ENCODE data around the gene INHBB. TPM values are rescaled to one million over a fixed set of nuclear protein-coding genes. Genes with fewer than 3 reads are reported as not detected.
"Not testable (repeated sequence)": the region's sequence is repeated elsewhere in the genome, so short reads cannot be mapped to it uniquely, and the experiment has no call there.

The INHBB gene
- total RNA-seq, 1 donor from 2014 or later = 3.3 TPM

GRCh38 chr2:120315367-120316033 is 30.4 kb upstream of the INHBB start:
- FAIRE-seq (no peak), DNase-seq (ENCODE audit: low spot score in 2 of 2) (no peak)

DNA sequence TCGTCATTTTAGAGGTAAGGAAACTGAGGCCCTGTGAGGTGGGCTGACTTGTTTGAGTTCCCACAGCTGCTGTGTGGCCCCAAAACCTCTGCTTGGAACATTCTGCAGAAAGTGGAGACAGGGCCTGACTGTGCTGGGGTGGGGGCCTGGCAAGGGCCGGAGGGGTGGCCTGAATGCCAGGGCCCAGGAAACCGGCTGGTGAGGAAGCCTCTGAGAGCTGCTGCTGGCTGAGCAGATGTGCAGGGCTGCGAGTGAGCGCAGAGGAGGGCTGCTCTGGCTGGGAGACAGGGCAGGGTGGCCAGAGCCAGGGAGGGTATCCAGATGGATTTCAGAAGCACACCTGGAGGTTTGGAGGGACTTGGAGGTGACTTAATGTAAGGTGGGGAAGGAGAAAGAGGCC is 29.9 kb upstream of the INHBB start:
- no peak for DNase-seq (ENCODE audit: low spot score in 2 of 2)
- FAIRE-seq = no peak

DNA sequence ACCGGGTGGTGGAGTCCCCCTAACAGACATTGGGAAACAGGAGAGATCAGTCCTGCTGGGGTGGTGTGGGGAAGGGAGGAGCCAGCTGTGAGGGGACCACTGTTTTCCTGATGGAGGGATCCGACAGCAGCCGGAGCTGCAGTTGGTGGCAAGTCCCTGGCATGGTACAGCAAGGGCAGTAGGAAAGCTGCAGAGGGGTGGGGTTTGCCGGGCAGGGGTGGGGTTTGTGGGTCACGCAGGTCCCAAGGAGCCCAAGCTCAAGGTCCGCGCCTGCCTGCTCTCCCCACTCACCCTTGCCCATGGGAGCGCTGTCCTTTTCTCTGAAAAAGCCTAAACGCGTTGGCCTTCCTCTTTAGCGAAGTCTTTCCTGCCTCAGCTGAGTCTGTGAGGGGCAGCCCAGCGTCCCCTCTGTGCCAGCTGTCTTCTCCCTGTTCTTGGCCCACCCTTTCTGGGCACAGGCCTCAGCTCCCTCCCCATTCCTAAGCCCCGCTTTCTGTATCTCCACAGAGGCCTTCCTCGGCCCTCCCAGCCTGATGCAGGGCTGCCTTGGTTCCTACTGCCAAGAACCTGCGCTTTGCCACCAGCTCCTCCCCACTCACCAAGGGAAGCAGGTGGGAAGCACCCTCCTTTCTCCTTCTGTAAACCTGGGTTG is 29.3 kb upstream of the INHBB start:
- no peak for FAIRE-seq
- no peak for DNase-seq (ENCODE audit: low spot score in 2 of 2)

- FAIRE-seq = no peak
Observed at GRCh38 chr2:120317180-120317533, 28.8 kb upstream of the INHBB start.

DNA sequence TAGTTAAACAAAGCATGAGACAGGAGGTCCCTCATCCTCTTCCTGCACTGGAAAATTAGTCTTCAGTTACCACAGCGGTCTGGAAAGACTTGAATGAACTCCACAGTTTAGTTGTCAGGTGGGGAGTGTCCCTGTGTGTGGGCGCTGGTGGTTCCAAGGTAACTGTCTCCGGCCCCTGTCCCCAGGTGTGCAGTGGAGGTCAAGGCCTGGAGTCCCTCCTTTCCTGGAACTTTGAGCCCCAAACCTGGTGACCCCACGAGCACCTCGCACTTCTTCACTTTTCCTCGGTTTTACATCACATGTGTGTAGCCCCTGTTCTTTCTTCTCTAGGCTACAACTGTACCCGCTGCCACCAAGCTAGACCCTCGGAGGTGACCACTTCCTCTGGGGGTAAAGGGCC is 28.0 kb upstream of the INHBB start:
- FAIRE-seq (no peak), DNase-seq (ENCODE audit: low spot score in 2 of 2) (no peak)

More at GRCh38 chr2:120317180-120317533, 28.8 kb upstream of the INHBB start:
- no peak for DNase-seq (ENCODE audit: low spot score in 2 of 2)

GRCh38 chr2:120318626-120319025 is 27.3 kb upstream of the INHBB start:
- peak in 1 of 2 donors; percentile 48 for DNase-seq (ENCODE audit: low spot score in 2 of 2)

DNA sequence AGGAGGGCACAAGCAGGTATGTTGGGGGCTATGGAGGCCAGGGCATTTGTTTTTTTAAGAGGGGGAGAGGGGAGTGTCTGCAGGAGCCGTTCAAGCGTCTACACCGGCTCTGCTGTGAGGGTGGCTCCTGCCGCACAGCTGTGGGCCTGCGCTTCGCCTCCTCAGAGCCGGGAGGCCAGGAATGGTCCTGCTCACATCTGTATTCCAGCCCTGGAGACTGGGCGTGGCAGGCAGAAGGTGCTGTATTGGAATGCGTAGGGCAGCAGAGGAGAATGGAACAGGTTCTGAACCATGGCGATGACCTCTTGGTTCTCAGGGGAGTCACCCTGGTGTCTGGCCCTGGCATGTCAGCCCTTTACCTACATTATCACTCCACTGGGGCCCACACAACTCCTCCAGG is 26.8 kb upstream of the INHBB start:
- no peak for FAIRE-seq
- no peak for DNase-seq (ENCODE audit: low spot score in 2 of 2)

More at GRCh38 chr2:120318626-120319025, 27.3 kb upstream of the INHBB start:
- no peak for FAIRE-seq

DNA sequence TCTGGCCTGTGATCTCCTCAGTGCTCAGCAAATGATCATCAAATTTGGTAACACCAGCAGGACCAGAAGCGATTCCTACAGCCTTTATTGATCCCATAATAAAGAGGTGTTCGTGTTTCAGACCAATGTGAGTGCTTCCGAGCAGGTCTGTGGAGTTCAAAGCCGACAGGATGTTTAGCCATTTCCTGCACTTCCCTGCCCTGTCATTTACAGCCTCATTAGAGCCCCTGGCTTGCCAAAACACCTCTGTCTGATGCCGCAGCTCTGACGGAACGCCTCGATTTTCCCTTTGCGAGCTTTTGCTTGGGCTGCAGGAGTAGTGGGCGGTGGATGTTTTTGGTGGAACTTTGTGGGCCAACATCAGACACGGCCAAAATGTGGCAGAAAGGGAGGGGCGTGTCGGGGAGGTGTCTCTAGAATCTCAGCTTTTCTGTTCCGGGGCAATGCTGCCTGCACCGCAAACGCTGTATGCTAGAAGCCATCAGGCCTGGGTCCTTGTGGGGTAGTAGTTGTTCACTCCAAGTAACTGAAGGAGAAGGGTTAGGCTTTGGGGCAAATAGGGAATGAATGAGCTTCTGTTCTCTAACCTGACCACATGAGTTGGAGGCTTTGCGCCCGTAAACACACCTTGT is 26.1 kb upstream of the INHBB start:
- no peak for DNase-seq (ENCODE audit: low spot score in 2 of 2)
- no peak for FAIRE-seq

DNA sequence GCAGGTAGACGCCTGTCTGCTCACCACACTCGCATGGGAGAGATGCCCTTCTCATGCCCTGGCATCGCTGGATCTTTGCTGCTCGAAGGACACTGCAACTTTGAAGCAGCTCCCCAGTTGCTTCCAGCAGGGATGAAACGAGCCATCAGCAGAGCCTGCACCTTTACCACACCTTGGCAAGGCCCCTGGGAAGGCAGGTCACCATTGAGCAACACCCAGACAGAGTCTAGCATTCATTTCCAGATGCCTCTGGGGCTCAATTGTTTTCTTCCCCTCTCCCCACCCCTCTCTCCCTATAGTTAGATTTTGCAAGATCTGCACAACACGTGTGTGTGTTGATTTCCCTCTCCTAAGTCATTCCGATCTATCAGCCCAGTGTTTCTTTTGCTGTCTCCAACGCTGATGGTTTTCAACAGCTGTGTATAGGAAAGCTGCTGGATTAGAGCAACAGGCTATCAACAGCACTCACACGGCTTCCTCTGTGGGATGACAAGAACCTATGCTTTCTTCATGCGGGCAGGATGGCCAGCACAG is 25.6 kb upstream of the INHBB start:
- no peak for DNase-seq (ENCODE audit: low spot score in 2 of 2)
- no peak for FAIRE-seq

DNA sequence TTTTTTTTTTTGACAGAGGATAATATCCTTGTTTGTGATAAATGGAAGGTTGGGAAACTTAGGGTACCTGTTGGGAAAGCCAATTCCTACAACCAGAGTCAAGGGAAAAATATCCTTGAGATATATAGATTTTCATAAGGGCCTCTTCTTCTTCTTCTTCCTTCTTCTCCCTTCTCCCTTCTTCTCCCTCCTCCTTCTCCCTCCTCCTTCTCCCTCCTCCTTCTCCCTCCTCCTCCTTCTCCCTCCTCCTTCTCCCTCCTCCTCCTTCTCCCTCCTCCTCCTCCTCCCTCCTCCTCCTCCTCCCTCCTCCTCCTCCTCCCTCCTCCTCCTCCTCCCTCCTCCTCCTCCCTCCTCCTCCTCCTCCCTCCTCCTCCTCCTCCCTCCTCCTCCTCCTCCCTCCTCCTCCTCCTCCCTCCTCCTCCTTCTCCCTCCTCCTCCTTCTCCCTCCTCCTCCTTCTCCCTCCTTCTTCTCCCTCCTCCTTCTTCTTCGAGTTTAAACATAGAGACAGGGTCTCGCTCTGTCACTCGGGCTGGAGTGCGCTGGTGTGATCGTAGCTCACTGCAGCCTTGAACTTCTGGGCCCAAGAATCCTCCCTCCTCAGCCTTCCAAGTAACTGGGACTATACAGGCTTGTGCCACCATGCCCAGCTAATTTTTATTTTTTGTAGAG is 24.9 kb upstream of the INHBB start:
- DNase-seq (ENCODE audit: low spot score in 2 of 2); FAIRE-seq: not testable (repeated sequence)

DNA sequence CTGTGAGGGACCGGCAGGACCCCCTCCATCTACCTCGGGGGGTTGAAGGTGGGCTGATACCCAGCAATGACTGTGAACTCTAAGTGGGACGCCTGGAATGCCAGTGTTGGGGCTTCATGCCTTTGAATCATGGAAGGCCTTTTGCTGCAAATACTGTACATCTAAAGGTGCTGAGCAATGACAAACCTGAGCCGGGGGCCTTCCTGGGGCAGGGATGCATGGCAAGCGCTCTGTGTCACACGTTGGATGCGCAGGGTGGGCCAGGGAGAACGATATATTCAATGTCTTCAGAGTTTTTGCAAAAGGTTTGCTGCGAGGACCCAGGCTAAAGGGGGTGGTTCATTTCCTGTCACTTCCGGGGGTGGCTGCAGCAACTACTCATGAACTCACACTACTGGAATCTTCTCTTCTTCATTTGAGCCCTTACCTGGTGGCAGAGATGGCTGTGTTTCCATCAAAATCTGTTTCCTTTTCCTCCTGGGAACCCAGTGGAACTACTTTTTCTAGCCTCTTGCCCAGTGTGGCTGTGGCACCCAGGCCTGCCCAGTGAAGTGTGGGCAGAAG is 24.1 kb upstream of the INHBB start:
- DNase-seq (ENCODE audit: low spot score in 2 of 2) (no peak), FAIRE-seq (no peak)

GRCh38 chr2:120322329-120322728 is 23.6 kb upstream of the INHBB start:
- DNase-seq (ENCODE audit: low spot score in 2 of 2) (no peak), FAIRE-seq (no peak)

- FAIRE-seq = no peak
- DNase-seq (ENCODE audit: low spot score in 2 of 2) = no peak
Observed at GRCh38 chr2:120323214-120323613, 22.7 kb upstream of the INHBB start.

- FAIRE-seq (no peak), DNase-seq (ENCODE audit: low spot score in 2 of 2) (no peak)
Observed at GRCh38 chr2:120323807-120324399, 22.0 kb upstream of the INHBB start.

DNA sequence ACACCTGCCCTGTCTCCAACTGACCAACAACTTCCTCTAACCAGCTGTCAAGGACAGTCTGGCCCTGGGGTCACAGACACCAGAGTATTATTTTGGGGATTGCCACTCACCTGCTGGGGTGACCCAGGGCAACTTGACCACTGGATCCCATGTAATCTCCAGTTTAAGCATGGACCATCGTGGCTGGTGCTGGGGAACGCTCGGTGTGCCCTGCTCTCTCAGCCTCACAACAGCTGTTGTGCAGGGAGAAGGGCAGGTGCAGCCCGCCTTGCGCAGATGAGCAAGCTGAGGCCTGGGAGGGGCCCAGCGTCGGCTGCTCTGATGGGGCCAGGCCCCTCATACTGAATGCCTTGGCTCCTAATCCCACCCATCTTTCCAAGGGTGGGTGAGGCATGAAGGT is 21.0 kb upstream of the INHBB start:
- no peak for DNase-seq (ENCODE audit: low spot score in 2 of 2)
- FAIRE-seq = no peak

DNA sequence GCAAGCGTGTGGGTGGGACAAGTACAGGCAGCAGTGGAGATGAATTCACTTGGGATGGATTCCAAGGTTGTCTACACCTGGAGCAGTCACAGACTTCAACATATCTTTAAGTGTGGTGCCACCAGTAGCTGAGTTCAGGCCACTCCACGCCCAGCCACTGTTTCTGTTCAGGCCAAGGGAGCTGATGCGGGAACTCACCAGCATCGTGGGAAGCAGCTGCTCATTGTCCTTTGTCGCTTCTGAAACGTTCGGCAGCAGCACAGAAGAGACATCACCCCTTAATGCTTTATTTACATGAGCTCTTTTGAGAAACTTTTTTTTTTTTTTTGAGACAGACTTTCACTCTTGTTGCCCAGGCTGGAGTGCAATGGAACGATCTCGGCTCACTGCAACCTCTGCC is 19.9 kb upstream of the INHBB start:
- no peak for FAIRE-seq
- DNase-seq (ENCODE audit: low spot score in 2 of 2) = no peak

DNA sequence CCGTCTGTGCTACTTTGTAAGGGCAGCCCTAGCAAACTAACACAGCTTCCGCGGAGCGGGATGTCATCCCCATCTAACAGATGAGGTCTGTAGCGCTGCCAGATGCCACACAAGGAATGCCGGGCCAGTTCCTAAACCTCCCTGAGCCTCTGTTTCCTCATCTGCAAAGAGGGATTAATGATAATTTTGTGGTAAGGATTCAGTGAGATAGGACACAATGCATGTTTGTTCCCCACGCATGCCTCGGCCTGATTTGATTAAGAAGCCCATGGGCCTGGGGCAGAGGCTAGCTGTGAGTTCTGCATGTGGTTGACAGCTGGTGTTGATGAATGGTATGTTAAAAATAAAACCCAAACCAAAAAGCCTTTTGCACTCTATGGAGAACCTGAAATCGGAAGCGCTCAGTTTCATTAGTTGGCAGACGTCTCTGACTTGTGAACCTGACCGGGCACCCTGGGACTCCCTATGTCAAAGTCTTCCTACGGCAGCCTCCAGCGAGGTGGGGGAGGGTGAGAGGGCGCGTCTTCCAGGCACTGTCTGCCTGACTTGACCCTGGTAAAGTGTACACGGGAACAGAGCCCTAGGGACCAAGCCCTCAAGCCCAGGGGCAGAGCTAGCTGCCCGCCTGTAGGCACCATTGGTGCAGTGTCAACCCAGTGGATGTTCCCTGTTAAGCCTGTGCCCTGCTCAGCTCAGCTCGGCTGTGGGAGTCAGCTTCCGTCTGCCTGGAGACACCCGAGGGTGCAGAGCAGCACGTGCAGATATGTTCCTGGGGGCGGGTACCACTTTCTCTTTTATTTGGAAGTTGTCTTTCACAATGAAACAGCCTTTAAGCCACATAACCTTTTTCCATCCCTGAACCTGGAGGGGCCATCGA is 14.8 kb upstream of the INHBB start:
- no peak for DNase-seq (ENCODE audit: low spot score in 2 of 2)
- no peak for FAIRE-seq

GRCh38 chr2:120331903-120332302 is 14.0 kb upstream of the INHBB start:
- FAIRE-seq = no peak
- no peak for DNase-seq (ENCODE audit: low spot score in 2 of 2)

DNA sequence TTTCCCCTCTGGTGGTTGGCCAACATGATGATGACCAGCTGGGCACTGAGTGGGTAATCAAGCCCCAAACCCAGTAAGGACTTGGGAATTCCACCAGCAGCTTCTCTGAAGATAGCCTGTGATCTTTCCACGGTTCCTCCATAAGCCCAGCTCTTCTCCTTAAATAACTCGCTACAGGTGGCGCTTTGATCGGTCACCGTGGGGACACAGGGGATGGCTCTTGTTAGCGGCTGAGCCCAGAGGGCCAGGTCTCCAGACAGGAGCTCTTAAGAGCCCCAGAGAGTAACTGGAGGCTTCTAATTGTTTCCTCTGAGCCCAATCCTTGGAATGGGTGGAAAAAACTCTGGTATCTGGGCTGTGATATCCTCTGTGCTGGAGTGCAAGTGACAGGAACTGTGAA is 13.6 kb upstream of the INHBB start:
- DNase-seq (ENCODE audit: low spot score in 2 of 2) (no peak), FAIRE-seq (no peak)

Measured in frontal cortex (tissue), 4 donors.